Measurements from ENCODE around the gene PKP3.
"Not testable (repeated sequence)": the region's sequence is repeated elsewhere in the genome, so short reads cannot be mapped to it uniquely, and the experiment has no call there.

Gene PKP3

DNA sequence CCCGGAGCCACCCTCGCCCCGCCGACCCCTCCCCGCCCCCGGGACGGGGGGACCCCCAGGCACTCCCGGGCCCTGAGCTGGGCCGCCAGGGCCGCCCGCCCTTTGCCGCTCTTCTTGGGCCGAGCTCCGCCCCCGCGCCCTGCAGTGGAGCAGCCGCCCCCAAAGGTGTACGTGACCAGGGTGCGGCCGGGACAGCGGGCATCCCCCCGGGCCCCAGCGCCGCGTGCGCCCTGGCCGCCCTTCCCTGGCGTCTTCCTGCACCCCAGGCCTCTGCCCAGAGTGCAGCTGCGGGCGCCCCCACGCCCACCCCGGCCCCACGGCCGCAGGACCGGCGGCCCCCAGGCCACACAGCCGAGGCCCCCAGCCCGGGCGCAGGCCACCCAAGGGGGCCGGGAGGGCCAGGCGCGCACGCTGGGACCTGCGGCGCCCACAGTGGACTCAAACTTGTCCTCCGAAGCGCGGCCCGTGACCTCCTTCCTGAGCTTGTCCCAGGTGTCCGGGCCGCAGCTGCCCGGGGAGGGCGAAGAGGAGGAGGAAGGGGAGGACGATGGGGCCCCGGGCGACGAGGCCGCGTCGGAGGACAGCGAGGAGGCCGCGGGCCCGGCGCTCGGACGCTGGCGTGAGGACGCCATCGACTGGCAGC is 17.4 kb upstream of the PKP3 start:
- DNase-seq (ENCODE audit: extremely low read depth in 1 of 2, low read depth in 1 of 2): no peak

DNA sequence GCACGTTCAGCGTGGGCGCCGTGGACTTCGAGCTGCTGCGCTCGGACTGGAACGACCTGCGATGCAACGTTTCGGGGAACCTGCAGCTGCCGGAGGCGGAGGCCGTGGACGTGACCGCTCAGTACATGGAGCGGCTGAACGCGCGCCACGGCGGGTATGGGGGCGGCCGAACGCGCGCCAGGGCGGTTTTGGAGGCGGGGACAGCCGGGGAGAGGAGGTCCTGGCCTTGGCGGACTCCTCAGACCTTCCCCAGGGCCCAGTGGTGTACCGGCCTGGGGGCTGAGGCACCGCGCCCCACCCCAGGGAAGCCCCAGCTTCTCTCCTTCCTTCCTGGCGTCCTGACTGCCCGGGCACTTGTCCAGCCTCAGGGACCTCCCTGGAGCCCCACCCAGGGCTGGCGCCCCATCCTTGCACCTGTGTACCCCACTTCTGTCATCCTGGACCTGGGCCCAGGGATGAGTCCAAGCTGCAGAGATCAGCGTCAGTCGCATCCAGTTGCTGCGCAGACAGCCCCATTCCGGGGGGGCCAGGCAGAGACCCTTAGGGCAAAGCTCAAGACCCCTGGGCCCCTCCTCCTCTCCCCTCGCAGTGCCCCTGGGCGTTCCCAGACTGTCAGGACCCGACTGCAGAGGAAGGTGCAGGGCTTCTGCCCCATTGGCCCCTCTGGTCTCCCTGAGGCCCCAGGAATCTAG is 16.7 kb upstream of the PKP3 start:
- no peak for DNase-seq (ENCODE audit: extremely low read depth in 1 of 2, low read depth in 1 of 2)

DNA sequence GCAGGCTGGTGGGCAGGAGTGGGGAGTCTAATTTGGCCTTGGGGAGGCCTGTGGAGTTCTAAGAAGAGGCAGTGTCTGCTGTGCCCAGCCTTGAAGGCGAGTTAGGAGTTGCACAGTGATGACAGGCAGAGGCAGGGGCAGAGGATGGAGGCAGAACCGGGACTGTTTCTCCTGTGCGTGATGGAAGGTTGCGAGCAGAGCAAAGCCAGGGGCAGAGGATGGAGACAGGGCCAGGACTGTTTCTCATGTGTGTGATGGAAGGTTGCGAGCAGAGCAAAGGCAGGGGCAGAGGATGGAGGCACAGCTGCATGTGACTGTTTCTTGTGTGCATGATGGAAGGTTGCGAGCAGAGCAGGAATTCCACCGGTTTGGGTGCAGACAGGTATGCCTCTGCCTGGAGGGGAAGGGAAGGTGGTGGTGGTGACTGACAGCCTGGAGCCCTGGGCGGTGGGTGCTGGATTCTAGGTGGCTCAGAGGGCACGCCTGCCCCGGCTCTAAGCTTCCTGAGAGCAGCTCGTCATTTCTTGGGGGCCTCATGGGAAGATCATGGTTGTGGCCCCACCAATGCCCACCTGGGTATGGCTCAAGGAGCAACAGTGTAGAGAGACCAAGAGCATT is 16.0 kb upstream of the PKP3 start:
- no peak for DNase-seq (ENCODE audit: extremely low read depth in 1 of 2, low read depth in 1 of 2)

DNA sequence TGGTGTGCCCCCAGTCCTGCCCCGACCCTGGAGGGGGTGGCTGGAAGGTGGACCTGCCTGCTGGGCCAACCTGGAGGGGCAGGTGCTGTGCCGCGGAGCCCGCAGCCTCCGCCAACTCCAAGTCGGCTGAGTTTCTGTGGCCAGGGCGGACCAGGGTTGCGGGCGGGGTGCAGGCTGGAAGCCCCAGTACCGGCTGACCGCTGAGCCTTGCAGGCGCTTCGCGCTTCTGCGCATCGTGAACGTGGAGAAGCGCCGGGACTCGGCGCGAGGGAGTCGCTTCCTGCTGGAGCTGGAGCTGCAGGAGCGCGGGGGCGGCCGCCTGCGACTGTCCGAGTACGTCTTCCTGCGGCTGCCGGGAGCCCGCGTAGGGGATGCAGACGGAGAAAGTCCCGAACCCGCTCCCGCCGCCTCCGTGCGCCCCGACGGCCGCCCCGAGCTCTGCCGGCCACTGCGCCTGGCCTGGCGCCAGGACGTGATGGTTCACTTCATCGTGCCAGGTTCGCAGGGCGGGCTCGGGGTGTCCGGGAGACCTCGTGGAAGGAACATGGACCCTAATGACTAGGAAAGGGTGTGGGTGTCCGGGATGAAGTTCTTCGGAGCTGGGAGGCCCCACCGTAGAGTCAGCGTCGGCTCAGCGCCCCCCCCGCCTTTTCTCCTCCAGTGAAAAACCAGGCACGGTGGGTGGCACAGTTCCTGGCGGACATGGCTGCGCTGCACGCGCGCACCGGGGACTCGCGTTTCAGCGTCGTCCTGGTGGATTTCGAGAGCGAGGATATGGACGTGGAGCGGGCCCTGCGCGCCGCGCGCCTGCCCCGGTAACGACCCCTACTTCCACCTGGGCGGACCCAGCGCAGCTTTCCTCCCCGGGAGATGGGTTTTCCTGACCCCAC is 14.6 kb upstream of the PKP3 start:
- no peak for DNase-seq (ENCODE audit: extremely low read depth in 1 of 2, low read depth in 1 of 2)

DNA sequence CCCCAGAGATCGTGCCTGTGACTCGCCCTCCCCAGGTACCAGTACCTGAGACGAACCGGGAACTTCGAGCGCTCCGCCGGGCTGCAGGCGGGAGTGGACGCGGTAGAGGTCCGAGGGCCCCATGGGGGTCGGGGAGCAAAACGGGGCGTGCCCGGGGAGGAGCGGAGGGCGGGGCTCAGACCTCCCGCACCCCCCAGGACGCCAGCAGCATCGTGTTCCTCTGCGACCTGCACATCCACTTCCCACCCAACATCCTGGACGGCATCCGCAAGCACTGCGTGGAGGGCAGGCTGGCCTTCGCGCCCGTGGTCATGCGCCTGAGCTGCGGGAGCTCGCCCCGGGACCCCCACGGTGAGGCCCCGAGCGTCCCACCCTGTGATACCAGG is 13.9 kb upstream of the PKP3 start:
- no peak for DNase-seq (ENCODE audit: extremely low read depth in 1 of 2, low read depth in 1 of 2)

DNA sequence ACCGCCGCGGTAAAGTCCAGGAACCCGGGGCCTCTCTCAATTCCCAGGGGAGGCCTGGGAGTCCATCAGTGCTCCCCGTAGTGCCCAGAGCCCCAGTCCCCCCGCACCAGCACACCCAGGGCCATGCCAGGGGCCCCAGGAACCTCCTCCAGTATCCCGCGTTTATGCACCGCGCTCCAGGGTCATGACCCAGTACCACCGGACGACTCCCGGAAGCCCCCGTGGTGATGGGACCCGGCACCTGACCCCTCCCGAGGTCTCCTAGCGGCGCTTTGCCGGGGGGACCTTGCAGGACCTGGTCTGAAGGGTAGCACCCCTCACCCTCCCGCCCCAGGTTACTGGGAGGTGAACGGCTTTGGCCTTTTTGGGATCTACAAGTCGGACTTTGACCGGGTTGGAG is 13.5 kb upstream of the PKP3 start:
- no peak for DNase-seq (ENCODE audit: extremely low read depth in 1 of 2, low read depth in 1 of 2)

DNA sequence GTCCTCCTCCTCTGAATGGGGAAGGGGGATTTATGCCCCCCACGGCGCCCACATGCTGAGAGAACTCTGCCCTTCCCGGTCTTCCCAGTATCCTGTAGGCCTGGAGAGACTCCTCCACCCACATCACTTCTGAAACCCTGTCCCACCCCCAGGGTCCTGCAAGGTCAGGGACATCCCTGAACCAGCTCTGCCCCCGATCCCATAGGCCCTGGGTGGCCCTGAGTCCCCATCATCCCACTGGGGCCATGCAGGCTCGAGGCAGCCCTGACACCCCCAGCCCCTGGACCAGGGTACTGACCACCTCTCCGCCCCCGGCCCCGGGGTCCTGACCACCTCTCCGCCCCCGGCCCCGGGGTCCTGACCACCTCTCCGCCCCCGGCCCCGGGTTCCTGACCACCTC is 13.0 kb upstream of the PKP3 start:
- DNase-seq (ENCODE audit: extremely low read depth in 1 of 2, low read depth in 1 of 2): no peak

DNA sequence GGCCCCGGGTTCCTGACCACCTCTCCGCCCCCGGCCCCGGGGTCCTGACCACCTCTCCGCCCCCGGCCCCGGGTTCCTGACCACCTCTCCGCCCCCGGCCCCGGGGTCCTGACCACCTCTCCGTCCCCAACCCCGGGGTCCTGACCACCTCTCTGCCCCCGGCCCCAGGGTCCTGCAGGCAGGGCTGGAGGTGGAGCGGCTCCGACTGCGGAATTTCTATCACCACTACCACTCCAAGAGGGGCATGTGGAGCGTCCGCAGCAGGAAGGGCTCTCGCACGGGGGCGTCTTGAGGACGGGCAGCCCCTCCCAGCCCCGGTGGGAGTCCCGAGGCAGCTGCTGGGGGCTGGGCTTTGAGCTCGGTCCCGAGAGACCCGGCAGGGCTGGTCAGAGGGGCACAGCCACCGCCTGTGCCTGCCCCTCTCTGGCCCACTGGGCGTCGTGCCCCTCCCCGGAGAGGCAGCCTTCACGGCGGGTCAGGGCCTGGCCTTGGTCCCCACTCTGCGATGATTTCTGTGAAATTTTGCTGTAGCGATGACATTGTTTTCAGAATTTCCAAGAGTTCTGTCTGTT is 12.4 kb upstream of the PKP3 start:
- no peak for DNase-seq (ENCODE audit: extremely low read depth in 1 of 2, low read depth in 1 of 2)

DNA sequence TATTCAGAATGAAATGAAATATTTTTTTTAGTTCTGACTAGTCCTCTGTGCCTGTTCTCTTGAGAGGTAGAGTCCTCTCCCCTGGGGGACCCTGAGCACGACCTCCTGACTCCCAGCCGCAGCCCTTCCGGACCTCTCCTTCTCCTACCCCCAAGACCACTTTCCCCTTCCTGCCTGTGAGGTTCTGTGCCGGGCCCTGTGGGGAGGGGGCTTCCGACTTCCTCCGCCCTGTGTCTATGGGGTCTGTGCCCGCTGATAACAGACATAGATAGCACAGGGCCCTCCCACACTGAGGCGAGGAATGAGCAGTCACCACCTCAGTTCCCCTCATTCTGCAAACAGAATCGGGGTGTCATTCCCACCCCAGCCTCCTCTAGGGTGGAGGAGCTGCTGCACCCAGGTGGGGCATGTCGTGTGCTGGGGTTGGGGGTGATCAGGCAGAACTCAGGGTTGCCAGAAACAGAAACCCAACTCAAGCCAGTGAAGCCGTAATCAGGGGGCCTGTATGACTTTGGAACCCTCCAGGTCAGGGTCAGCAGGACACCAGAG is 11.9 kb upstream of the PKP3 start:
- DNase-seq (ENCODE audit: extremely low read depth in 1 of 2, low read depth in 1 of 2): no peak

DNA sequence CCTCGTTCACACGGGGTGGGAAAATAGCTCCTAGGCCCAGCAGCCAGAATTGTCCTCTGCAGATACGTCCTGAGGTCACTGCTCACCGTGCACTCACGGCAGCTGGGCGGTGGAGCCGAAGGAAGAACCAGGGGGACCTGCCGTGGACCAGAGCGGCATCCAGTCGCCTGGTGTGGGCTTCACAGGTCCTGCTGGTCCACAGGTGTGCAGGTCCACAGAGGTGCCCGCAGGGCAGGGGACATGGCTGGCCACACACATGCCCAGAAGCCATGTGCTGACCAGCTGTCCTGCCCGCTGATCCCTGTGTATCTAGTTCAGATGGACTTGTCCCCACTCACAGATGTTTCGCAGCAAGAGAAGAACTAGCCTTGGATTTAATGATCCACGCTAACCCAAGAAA is 10.6 kb upstream of the PKP3 start:
- no peak for DNase-seq (ENCODE audit: extremely low read depth in 1 of 2, low read depth in 1 of 2)

DNA sequence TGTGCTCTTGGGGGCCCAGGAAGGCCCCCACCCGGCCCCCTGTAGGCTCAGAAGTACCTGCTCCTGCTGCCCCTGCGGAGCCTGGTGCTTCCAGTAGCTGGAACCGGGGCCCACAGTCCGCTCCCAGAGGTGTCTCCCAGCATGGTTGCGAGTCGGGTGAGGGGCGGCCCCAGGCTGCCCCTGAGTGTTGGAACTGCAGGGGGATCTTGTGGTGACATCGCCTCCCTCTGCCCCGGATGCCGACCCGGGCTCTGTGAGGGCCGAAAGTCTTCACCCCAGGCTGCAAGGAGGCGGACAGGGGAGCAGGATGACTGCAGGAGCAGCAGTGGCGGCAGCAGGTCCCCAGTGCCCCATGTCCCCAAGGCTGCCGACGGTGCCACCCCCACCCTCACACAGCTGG is 9.5 kb upstream of the PKP3 start:
- DNase-seq (ENCODE audit: extremely low read depth in 1 of 2, low read depth in 1 of 2): no peak

DNA sequence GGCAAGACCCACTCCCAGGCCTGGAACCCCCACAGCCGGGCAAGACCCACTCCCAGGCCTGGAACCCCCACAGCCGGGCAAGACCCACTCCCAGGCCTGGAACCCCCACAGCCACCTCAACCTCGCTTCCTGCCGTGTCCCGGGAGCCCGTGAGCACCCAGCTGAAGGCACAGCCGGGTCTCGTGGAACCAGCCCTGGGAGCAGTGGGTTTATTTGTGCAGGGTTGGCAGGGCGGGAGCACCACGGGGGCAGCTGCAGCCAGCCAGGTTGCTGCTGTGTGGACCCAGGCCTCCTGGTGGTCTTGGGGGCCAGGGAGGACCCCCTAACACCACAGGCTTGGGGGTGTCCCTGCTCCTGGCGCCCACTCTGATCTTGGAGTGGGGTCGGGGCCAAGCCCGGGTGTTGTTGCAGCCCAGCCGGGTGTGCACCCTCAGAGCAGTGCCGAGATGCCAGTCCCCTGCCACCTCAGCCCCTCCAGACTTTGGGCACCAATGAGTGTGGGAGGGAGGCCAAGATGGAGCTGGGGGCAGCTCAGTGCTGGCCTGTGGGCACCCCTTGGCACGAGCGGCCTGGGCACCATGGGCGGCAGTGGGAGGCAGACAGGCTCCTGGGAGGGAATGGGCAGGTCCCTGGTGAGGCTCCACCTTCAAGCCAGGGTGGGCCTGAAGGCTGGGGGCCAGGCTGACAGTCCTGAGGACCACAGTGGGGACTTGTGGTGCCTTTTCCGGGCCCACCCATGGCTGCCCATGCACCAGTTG is 8.2 kb upstream of the PKP3 start:
- DNase-seq (ENCODE audit: extremely low read depth in 1 of 2, low read depth in 1 of 2): no peak

DNA sequence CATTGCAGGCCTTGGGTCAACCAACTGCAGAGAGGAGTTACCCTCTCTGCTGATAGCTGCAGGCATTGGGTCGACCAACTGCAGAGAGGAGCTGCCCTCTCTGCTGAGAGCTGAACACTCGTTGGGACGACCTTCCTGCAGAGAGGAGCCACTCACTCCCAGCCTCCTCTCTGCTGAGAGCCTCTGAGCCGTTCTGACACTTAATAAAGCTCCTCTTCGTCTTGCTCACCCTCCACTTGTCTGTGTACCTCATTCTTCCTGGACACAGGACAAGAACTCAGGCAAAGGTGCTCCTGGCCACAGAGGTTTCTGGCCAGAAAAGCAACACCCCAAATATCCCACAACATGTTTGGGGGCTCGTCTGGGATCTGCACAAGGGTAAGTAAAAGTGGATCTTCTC is 7.5 kb upstream of the PKP3 start:
- no peak for DNase-seq (ENCODE audit: extremely low read depth in 1 of 2, low read depth in 1 of 2)

DNA sequence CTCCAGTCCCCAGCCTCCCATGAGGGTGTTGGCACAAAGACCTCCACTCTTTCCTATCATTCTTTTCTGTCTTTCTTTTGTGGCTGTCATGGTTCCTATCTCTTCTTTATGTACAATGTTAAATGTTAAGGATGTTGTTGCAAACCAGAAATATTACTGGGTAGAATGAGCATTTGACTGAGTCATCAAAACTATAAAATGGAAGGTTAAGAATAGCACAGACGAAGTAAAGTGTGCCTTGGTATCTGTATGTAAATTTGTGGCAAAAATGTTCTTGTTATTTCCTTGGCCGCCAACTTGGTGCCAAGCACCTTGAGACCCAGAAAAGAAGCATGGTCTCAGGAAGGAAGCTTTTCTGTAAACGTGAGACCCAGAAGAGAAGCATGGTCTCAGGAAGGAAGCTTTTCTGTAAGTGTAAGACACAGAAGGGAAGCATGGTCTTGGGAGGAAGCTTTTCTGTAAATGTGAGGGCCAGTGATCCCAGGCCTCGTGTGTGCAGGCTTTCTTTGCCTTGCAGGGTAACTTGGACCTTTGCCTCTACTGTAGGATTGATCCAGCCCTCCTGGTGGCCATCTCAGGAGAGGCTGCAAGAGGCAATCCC is 6.7 kb upstream of the PKP3 start:
- DNase-seq (ENCODE audit: extremely low read depth in 1 of 2, low read depth in 1 of 2): no peak

DNA sequence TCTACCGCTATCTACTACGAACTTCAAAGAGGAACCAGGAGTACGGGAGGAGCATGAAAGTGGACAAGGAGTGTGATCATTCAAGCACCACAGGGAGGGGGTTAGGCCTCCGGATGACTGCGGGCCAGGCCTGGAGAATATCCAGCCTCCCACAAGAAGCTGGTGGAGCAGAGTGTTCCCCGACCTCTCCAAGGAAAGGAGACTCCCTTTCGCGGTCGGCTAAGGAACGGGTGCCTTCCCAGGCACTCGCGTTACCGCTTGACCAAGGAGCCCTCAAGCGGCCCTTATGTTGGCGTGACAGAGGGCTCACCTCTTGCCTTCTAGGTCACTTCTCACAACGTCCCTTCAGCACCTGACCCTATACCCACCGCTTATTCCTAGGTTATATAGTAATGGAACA is 4.6 kb upstream of the PKP3 start:
- DNase-seq (ENCODE audit: extremely low read depth in 1 of 2, low read depth in 1 of 2): not testable (repeated sequence)

DNA sequence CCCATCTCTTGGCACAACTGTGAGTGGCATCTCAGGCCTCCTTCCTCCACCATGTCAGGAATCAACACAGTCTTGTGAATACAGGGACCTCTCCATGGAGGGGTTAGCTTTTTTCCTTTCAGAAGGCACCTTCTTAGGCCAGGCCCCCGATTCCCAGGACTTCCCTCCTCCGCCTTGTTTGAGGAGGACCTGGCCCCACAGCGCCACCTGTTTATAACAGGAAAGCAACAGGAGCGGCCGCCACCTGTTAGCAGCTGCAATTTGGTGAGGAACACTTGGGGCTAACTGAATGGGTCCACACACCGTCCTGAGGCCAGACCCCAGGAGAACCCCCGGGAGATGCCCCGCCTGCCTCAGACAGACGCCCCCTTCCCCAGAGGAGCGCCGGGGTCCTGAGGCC is 3.8 kb upstream of the PKP3 start:
- no peak for DNase-seq (ENCODE audit: extremely low read depth in 1 of 2, low read depth in 1 of 2)

DNA sequence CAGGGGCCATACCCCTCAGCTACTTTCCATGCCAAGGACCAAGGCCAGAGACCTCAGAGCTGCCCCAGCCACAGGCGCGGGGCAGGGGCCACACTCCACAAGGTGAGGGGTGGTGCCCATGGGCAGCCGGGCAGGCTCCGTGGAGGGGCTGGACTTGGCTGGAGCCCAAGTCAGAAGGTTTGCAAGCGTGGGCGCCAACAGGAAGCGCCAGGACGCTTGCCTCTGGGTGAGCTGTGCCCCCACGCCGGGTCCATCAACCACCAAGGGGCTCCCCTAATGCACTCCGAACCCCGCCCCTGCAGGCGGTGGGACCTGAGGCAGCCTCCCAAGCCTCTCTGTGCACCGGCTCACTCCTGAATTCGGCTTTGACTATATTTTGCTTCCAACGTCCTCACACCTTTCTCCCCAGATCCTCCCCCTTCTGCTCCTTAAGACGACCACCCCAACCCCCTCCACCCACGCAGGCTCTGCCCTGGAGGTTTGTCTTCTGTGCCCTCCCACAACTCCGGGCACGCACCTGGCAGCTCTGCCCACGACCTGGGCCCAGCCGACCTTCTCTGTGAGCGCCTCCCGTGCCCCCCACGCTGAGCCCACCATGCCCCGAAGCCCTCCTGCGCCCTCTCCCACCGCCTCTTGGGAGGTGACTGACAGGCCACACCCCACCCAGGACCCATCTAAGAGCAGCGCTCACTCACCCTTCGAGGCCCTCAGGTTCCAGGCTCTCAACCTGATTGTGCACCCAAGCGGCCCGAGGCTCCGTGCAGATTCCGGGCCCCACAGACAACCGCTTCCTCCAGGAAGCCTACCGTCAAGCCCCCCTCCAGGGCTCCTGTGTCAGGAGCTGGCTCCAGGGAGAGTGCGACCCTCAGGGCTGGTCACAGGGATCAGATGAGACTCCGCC is 2.6 kb upstream of the PKP3 start:
- no peak for DNase-seq (ENCODE audit: extremely low read depth in 1 of 2, low read depth in 1 of 2)

DNA sequence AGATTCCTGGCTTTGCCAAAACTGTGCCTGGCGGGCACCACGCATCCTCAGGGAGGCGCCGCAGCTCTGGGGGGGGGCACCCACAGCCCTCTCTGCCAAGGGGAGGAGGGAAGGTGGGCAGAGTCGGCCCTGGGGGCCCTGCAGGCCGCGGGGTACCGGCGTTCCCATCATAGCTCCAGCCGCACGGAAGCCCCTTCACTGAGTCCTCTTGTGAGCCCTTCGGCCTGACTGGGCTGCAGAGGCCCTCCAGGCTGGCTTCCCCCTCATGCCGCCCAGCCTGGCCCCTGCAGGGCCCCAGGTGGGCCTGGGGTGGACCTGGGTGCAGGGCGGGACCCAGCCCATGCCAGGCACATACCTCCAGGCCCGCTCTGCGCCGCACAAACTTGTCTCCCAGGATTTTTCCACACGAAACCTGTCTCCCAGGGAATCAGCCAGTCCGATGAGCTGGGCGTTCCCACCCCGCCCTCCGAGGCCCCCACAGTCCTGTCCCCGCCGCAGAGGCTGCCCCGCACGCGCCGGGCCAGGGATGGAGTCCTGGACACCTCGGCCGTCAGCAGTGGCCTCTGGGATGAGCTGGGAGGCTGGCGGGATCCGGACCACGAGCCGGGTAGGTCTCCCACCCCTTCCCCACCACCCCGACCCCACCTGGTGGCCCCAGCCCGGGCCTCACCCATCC is 1.8 kb upstream of the PKP3 start:
- no peak for DNase-seq (ENCODE audit: extremely low read depth in 1 of 2, low read depth in 1 of 2)
